ENCODE results near the gene BCAS4.
"Not testable (repeated sequence)": the region's sequence is repeated elsewhere in the genome, so short reads cannot be mapped to it uniquely, and the experiment has no call there.

DNA sequence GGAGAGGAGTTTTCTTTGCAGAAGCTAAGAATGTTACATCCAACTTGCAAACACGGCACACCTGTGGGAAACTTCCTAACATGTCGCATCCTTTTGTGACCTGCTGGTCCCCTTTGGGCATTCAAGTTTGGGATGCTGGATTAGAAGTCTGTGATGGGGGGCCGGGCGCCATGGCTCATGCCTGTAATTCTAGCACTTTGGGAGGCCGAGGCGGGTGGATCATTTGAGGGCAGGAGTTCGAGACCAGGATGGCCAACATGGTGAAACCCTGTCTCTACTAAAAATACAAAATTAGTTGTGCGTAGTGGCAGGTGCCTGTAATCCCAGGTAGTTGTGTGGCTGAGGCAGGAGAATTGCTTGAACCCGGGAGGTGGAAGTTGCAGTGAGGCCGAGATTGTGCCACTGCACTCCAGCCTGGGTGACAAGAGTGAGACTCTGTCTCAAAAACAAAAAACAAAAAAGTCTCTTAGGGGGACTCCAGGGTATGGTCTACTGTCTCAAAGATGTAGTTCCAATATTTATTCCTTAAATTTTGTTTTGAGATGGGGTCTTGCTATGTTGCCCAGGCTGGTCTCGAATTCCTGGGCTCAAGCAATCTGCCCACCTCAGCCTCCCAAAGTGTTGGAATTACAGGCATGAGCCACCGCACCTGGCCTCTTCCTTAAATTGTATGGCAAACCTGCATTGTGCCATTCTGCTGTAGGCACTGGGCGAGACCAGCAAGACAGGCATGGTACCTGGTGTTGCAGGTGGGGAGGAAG lies 6.3 kb downstream of the BCAS4 start:
- TF ChIP-seq POLR2A (IDR thresholded peaks at IDR 0.05): not testable (repeated sequence)
- TF ChIP-seq, protein P1, sequence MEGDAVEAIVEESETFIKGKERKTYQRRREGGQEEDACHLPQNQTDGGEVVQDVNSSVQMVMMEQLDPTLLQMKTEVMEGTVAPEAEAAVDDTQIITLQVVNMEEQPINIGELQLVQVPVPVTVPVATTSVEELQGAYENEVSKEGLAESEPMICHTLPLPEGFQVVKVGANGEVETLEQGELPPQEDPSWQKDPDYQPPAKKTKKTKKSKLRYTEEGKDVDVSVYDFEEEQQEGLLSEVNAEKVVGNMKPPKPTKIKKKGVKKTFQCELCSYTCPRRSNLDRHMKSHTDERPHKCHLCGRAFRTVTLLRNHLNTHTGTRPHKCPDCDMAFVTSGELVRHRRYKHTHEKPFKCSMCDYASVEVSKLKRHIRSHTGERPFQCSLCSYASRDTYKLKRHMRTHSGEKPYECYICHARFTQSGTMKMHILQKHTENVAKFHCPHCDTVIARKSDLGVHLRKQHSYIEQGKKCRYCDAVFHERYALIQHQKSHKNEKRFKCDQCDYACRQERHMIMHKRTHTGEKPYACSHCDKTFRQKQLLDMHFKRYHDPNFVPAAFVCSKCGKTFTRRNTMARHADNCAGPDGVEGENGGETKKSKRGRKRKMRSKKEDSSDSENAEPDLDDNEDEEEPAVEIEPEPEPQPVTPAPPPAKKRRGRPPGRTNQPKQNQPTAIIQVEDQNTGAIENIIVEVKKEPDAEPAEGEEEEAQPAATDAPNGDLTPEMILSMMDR (IDR thresholded peaks at IDR 0.05): not testable (repeated sequence)
